Measurements from ENCODE around the gene ERMARD.

DNA sequence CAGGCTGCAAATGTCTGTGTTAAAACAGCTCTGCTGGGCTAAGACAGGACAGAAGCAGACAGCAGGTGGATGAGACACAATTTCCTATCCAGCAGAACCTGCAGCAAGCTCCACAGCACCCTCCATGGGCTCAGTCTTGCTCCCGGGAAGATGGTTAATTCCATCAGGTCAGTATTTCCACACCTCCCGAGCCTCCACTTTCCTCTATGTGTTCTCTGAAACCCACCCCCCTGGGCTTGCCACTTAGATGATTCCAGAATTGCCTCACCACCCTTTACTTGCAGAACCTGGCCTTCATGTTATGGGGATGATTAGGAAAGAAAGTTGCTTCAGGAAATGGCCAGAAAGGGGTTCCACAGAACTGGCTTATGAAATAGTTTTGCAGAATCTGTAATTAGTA is 43.8 kb downstream of the ERMARD start:
- no peak for TF ChIP-seq CTCF (IDR thresholded peaks at IDR 0.05)
- no peak for TF ChIP-seq POLR2A (IDR thresholded peaks at IDR 0.05)

Measured in lower leg skin (tissue), 3 donors.